Kidney (tissue), 14 donors: ENCODE data around the gene ASCC3. TPM values are rescaled to one million over a fixed set of nuclear protein-coding genes. Genes with fewer than 3 reads are reported as not detected.

Experiments used
- DNase-seq, 5 donors: peaks; one replicate each; pipeline ENCODE4 v3.0.0-alpha.2; 2013 to 2020
- FAIRE-seq: peaks from 2 replicates; lab custom pipeline; 2012; peaks lifted over from hg19 to GRCh38; lab: Jason Lieb, UNC
- H3K27ac ChIP-seq, 2 donors: one replicate each; pipeline ENCODE4 v1.7.0; 2013; ENCODE audit warnings: low read depth in 2 of 2, low read length in 2 of 2, inconsistent platforms in 1 of 2
- H3K27me3 ChIP-seq: one replicate; pipeline ENCODE4 v1.7.1; 2013; ENCODE audit warnings: low read length, inconsistent platforms; ENCODE audit not compliant: control insufficient read depth, insufficient read depth
- H3K36me3 ChIP-seq, 3 donors: one replicate each; pipeline versions ENCODE4 v1.7.0 to v1.7.1; 2013; ENCODE audit warnings: low read length in 3 of 3, control low read depth in 1 of 3, inconsistent platforms in 1 of 3; ENCODE audit not compliant: insufficient read depth in 3 of 3, control insufficient read depth in 2 of 3
- H3K4me1 ChIP-seq, 3 donors: one replicate each; pipeline versions ENCODE4 v1.7.0 to v1.7.1; 2013; ENCODE audit warnings: low read length in 3 of 3, inconsistent platforms in 1 of 3, low read depth in 1 of 3; ENCODE audit not compliant: control insufficient read depth in 2 of 3, insufficient read depth in 2 of 3
- H3K4me3 ChIP-seq, 3 donors: one replicate each; pipeline versions ENCODE4 v1.7.0 to v1.8.1; 2013; ENCODE audit warnings: low read length in 3 of 3, control low read depth in 1 of 3, inconsistent platforms in 1 of 3
- H3K9ac ChIP-seq, 3 donors: one replicate each; pipeline versions ENCODE4 v1.7.0 to v1.7.1; 2013; ENCODE audit warnings: low read length in 3 of 3, control low read depth in 1 of 3, inconsistent platforms in 1 of 3
- H3K9me3 ChIP-seq, 3 donors: one replicate each; pipeline versions ENCODE4 v1.7.0 to v1.7.1; 2013; ENCODE audit warnings: low read length in 3 of 3, control low read depth in 1 of 3, inconsistent platforms in 1 of 3; ENCODE audit not compliant: control insufficient read depth in 2 of 3, insufficient read depth in 1 of 3
- intact Hi-C: fragments of 100-400 bp; cut with DNase I; formaldehyde crosslinking; loops from one replicate; pipeline ENCODE4 v1.11.1; 2022
- polyA plus RNA-seq: library from polyadenylated mRNA; stranded (reverse); fragments of 350-450 nt; fragmentation: Illumina TruSeq; extraction: RNeasy Lipid Tissue Mini Kit (QIAGEN cat#74804); gene quantifications from one replicate; pipeline ENCODE4 v1.2.3, GENCODE V29; 2014; ENCODE audit warnings: low read depth, low replicate concordance; ENCODE audit not compliant: insufficient read depth
- total RNA-seq: library from RNA; stranded (reverse); fragmentation: NEBNext Ultra II Directional; extraction: Animal tissue kit (Norgen Biotek cat#: 25700); gene quantifications from one replicate; pipeline ENCODE4 v1.2.1, GENCODE V29; 2021
- TF ChIP-seq, protein P1 (sequence below): IDR thresholded peaks from 3 replicates; pipeline ENCODE4 v1.5.1; 2012; ENCODE audit warnings: mild to moderate bottlenecking, moderate library complexity, borderline replicate concordance; ENCODE audit not compliant: insufficient read depth; ENCODE audit errors: extremely low read depth
- donor health status: control.
- donor health status: control.
- donor health status: control.
- donor health status: control.
- donor health status: control.
- donor health status: DM: yes; HTN: yes; CAD: no.
- donor health status: Normal renal cell carcinoma (clear cell type).

Gene ASCC3
- total and polyA plus RNA-seq, 2 donors from 2014 or later = 7.7 to 31.7 TPM

DNA sequence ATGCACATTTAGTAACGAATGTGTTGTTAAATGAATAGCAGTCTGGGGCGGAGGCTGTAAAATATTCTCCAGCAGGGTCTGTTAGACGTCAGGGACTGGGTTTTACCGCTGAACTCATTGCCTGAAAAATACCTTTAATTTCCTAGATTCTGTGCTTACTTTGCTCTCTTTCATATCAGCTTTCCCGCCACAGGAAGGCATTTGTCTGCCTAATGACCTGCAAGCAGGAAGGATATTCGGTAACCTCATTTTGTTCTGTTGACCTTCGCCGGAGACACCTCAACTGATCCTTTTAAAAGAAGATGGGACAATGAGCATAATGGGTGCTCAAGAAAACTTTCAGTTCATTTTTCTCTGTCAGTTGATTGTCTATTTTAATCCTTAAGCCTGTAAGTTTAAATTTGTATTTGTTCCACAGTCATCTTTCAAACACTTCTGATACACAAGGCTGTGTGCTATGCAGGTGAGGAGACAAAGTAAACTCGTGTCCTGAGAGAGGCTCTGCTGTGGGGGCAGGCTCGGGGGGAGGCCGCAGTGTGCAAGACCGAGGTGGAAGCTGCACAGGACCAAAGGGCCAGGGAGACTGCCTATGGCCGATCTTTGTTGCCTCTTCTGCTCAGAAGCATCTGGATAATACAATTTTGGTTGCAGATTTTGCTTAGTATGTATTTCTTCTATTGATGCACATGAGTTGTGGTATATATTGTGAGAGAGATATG, 389.0 kb downstream of the ASCC3 start:
- peaks cover 0 to 4% (median 3%) of the 10 kb centered on the region in 3 donors for H3K9me3 ChIP-seq
- no peaks in the 10 kb centered on the region for H3K4me1 ChIP-seq
- TF ChIP-seq, protein P1, sequence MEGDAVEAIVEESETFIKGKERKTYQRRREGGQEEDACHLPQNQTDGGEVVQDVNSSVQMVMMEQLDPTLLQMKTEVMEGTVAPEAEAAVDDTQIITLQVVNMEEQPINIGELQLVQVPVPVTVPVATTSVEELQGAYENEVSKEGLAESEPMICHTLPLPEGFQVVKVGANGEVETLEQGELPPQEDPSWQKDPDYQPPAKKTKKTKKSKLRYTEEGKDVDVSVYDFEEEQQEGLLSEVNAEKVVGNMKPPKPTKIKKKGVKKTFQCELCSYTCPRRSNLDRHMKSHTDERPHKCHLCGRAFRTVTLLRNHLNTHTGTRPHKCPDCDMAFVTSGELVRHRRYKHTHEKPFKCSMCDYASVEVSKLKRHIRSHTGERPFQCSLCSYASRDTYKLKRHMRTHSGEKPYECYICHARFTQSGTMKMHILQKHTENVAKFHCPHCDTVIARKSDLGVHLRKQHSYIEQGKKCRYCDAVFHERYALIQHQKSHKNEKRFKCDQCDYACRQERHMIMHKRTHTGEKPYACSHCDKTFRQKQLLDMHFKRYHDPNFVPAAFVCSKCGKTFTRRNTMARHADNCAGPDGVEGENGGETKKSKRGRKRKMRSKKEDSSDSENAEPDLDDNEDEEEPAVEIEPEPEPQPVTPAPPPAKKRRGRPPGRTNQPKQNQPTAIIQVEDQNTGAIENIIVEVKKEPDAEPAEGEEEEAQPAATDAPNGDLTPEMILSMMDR = no peak
- H3K36me3 ChIP-seq = no peaks in the 10 kb centered on the region
- H3K4me3 ChIP-seq = no peak overlapping the region
- DNase-seq (peak in 2 of 5 donors; percentile 49 to 65), FAIRE-seq (no peak)
- H3K27me3 ChIP-seq = no peaks in the 10 kb centered on the region
- intact Hi-C loops = no loop called here
- H3K9ac ChIP-seq = no peak overlapping the region
- no peak overlapping the region for H3K27ac ChIP-seq

- H3K36me3 ChIP-seq = no peaks in the 10 kb centered on the region
- TF ChIP-seq, protein P1 = no peak
- intact Hi-C loops = no loop called here
- H3K4me3 ChIP-seq = no peak overlapping the region
- no peaks in the 10 kb centered on the region for H3K9me3 ChIP-seq
- H3K4me1 ChIP-seq = no peaks in the 10 kb centered on the region
- no peak overlapping the region for H3K27ac ChIP-seq
- DNase-seq (no peak), FAIRE-seq (no peak)
- H3K27me3 ChIP-seq = no peaks in the 10 kb centered on the region
- no peak overlapping the region for H3K9ac ChIP-seq
Observed at GRCh38 chr6:100490065-100490464, 391.1 kb downstream of the ASCC3 start.

DNA sequence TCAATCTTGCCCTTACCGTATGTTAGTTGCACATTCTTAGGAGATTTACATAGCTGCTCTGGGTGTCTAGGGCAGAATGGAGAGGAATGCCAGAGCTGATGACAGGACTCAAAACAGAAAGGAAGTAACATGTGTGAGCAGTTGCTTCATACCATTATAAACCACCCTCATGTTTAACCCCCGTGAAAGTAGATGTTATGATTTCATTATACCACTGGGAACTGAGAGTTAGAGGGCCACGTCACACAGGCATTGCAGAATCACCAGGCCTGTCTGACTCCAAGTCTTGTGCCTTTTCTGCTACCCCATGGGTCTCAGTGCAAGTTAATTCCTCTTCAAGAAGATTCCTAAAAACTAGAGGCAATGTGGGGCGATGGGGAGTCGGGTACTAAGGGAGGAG, 392.9 kb downstream of the ASCC3 start:
- H3K27ac ChIP-seq = no peak overlapping the region
- no peak overlapping the region for H3K4me3 ChIP-seq
- FAIRE-seq (no peak), DNase-seq (no peak)
- intact Hi-C loops = no loop called here
- no peak overlapping the region for H3K9ac ChIP-seq
- no peaks in the 10 kb centered on the region for H3K27me3 ChIP-seq
- no peaks in the 10 kb centered on the region for H3K9me3 ChIP-seq
- TF ChIP-seq, protein P1 = no peak
- no peaks in the 10 kb centered on the region for H3K36me3 ChIP-seq
- no peaks in the 10 kb centered on the region for H3K4me1 ChIP-seq
